Measurements from ENCODE around the gene BNC2.

The BNC2 gene

DNA sequence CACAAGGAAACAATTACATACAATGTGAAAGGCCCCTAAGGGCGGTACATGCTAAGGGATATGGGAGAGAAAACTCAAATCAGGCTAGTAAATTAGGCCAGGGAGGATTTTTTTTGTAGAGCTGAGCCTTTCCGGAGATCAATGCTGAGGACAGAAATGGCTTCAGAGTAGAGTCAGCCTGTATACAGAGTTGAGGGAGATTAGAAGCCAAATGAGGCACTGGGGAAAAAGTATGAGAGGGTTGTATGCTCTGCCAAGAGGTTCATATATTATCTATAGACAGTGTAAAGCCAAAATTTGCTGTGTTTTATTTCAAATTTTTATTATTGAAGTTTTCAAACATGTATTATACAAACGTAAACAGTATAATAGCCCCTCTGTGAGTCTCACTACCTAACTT is 103.1 kb downstream of the BNC2 start:
- TF ChIP-seq, protein P1, sequence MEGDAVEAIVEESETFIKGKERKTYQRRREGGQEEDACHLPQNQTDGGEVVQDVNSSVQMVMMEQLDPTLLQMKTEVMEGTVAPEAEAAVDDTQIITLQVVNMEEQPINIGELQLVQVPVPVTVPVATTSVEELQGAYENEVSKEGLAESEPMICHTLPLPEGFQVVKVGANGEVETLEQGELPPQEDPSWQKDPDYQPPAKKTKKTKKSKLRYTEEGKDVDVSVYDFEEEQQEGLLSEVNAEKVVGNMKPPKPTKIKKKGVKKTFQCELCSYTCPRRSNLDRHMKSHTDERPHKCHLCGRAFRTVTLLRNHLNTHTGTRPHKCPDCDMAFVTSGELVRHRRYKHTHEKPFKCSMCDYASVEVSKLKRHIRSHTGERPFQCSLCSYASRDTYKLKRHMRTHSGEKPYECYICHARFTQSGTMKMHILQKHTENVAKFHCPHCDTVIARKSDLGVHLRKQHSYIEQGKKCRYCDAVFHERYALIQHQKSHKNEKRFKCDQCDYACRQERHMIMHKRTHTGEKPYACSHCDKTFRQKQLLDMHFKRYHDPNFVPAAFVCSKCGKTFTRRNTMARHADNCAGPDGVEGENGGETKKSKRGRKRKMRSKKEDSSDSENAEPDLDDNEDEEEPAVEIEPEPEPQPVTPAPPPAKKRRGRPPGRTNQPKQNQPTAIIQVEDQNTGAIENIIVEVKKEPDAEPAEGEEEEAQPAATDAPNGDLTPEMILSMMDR (IDR thresholded peaks at IDR 0.05), result no peak
- H3K27me3 Mint-ChIP-seq (ENCODE audit: low read depth, poor library complexity), result peaks cover 3% of the 10 kb centered on the region
- no peaks in the 10 kb centered on the region for H3K9me3 Mint-ChIP-seq
- H3K4me3 Mint-ChIP-seq, result no peak overlapping the region
- no peaks in the 10 kb centered on the region for H3K36me3 Mint-ChIP-seq (ENCODE audit: low read depth)
- H3K27ac Mint-ChIP-seq, result peak overlapping the region; percentile 40
- DNase-seq, result no peak
- H3K4me1 Mint-ChIP-seq, result peaks cover 8% of the 10 kb centered on the region

DNA sequence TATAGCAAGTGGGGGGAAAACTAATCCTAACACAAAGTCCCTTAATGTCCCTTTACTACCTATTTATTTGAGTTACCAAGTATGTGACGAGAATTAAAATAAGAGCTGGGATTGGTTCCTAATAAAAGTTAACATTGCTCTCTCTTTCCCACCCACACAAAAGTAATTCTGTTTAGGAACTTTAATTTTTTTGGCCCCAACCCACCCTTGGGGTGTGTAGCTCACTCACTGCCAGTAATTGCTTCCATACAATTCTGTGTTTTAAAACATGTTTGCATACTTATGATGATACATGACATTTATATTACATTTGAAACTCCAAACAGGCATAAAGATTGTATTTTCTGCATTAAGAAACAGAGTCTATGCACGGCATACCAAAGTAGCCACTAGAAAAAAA is 106.5 kb downstream of the BNC2 start:
- no peaks in the 10 kb centered on the region for H3K27me3 Mint-ChIP-seq (ENCODE audit: low read depth, poor library complexity)
- H3K27ac Mint-ChIP-seq, result peak overlapping the region; percentile 74
- no peaks in the 10 kb centered on the region for H3K9me3 Mint-ChIP-seq
- no peak for DNase-seq
- H3K4me1 Mint-ChIP-seq, result peaks cover 4% of the 10 kb centered on the region
- no peak overlapping the region for H3K4me3 Mint-ChIP-seq
- TF ChIP-seq, protein P1 (IDR thresholded peaks at IDR 0.05), result no peak
- no peaks in the 10 kb centered on the region for H3K36me3 Mint-ChIP-seq (ENCODE audit: low read depth)

DNA sequence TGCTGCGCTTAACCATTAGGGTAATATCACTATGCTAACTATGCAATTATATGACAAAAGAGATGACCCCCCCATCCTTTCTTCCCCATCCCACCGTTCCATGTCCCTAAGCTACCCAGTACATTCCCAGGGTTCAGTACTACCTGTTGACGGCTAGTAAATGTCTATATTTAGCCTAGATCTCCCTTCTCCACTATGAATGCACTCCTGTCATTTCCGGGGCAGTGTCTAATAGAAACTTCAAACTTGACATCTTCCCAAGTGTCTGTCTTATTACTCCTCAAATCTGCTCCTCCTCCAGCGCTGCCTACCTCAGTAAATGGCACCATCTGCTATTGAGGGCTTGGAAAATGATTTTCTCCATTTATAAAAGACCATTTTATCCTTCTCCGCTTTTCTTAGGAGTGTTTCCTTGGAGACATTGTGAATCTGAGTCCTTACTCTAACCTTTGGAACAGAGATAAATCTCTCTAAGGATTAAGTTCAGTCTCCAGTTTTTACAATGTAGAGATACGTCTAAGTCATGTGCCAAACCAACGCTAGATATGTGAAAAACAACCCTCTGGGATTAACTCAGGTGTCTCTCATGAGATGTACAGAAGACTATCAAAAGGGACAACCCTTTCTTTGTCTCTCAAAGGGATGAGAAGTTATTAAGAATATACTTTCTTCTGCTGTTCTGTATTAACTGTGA is 114.9 kb downstream of the BNC2 start:
- no peaks in the 10 kb centered on the region for H3K4me1 Mint-ChIP-seq

DNA sequence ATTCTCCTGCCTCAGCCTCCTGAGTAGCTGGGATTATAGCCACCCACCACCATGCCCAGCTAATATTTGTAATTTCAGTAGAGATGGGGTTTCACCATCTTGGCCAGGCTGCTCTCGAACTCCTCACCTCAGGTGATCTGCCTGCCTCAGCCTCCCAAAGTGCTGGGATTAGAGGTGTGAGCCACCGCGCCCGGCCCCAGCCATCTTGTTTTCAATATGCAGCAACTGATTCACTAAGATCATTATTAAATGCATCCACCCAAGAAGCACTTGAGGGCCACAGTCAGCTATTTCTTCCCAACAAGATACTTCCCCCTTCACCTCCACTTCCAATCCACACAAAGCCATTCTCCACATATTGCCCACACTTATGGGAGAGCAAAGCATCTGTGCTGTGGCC is 115.8 kb downstream of the BNC2 start:
- DNase-seq, result no peak
- H3K36me3 Mint-ChIP-seq (ENCODE audit: low read depth), result no peaks in the 10 kb centered on the region
- H3K9me3 Mint-ChIP-seq, result no peaks in the 10 kb centered on the region
- H3K27ac Mint-ChIP-seq, result no peak overlapping the region
- no peaks in the 10 kb centered on the region for H3K4me1 Mint-ChIP-seq
- TF ChIP-seq, protein P1 (IDR thresholded peaks at IDR 0.05), result no peak
- peaks cover 6% of the 10 kb centered on the region for H3K27me3 Mint-ChIP-seq (ENCODE audit: low read depth, poor library complexity)
- H3K4me3 Mint-ChIP-seq, result no peak overlapping the region

More for the DNA sequence above, 114.9 kb downstream of the BNC2 start:
- Mint-ChIP-seq H3K27ac (no peak overlapping the region), H3K4me3 (no peak overlapping the region), H3K9me3 (no peaks in the 10 kb centered on the region), H3K36me3 (ENCODE audit: low read depth) (no peaks in the 10 kb centered on the region), H3K27me3 (ENCODE audit: low read depth, poor library complexity) (peaks cover 5% of the 10 kb centered on the region)
- TF ChIP-seq, protein P1 (IDR thresholded peaks at IDR 0.05), result no peak
- DNase-seq, result no peak

DNA sequence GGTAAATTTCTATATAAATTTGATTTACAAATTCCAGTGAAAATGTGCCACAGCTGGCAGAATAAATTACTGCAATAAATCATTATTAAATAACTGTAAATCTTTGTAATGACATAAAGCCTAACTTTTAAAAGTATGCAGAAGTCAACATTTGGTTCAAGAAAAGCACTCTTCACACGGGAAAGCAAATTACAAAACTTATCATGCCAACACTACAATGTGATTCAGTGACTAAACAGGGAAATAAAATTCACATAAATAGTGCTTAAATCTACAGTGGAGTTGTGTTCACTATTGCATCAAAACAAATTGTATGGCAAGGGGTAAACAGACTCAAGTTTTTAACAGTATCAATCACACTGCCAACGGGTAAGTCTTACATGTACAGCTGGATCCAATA is 117.2 kb downstream of the BNC2 start:
- no peaks in the 10 kb centered on the region for H3K9me3 Mint-ChIP-seq
- no peak overlapping the region for H3K4me3 Mint-ChIP-seq
- no peaks in the 10 kb centered on the region for H3K36me3 Mint-ChIP-seq (ENCODE audit: low read depth)
- DNase-seq, result no peak
- H3K27me3 Mint-ChIP-seq (ENCODE audit: low read depth, poor library complexity), result peaks cover 9% of the 10 kb centered on the region
- no peaks in the 10 kb centered on the region for H3K4me1 Mint-ChIP-seq
- H3K27ac Mint-ChIP-seq, result no peak overlapping the region
- TF ChIP-seq, protein P1 (IDR thresholded peaks at IDR 0.05), result no peak

DNA sequence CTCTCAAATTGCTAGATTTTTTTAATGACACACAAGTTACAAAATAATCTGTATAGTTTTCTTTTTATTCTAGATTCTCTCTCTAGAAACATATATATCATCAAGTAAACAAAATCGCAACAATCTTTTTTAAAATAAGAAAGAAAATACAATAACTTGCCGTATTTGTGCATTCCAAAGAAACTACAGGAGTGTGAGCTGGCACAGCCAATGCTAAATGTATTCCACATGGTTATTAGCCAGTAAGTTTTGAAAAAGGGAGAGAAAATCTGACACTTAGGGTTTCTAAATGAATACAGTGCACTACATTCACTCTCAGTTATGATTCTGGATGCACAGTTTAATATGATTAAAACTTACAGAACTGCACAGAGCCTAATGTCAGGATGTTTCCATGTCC is 117.9 kb downstream of the BNC2 start:
- H3K36me3 Mint-ChIP-seq (ENCODE audit: low read depth), result no peaks in the 10 kb centered on the region
- TF ChIP-seq, protein P1 (IDR thresholded peaks at IDR 0.05), result no peak
- H3K4me1 Mint-ChIP-seq, result no peaks in the 10 kb centered on the region
- DNase-seq, result no peak
- peaks cover 9% of the 10 kb centered on the region for H3K27me3 Mint-ChIP-seq (ENCODE audit: low read depth, poor library complexity)
- no peak overlapping the region for H3K27ac Mint-ChIP-seq
- H3K4me3 Mint-ChIP-seq, result no peak overlapping the region
- no peaks in the 10 kb centered on the region for H3K9me3 Mint-ChIP-seq
